ENCODE results near the gene TACO1. TPM values are rescaled to one million over a fixed set of nuclear protein-coding genes. Genes with fewer than 3 reads are reported as not detected.

TACO1 gene
- total and polyA plus RNA-seq, 10 of the 15 experiments (the other 5 are each of a cell fraction or from before 2014, with no cell fraction given), result 8.5 to 38.6 (median 27.0) TPM

- TF ChIP-seq CTCF (IDR thresholded peaks at IDR 0.05 in 2 of 3, conservative IDR thresholded peaks at IDR 0.05 in 1 of 3; ENCODE audit: control insufficient read depth in 2 of 3, extremely low read depth in 1 of 3, insufficient read depth in 1 of 3, low read depth in 3 of 3, low read length in 3 of 3), result no peak
- TF ChIP-seq IRF3 (IDR thresholded peaks at IDR 0.05), result no peak
- no peak for TF ChIP-seq ZNF207 (IDR thresholded peaks at IDR 0.05; ENCODE audit: borderline replicate concordance)
- TF ChIP-seq CBFB (IDR thresholded peaks at IDR 0.05; ENCODE audit: low read depth), result no peak
- no peak for TF ChIP-seq FOS (IDR thresholded peaks at IDR 0.05; ENCODE audit: borderline replicate concordance, extremely low read depth, insufficient read length)
Observed at GRCh38 chr17:63644846-63645245, 44.2 kb downstream of the TACO1 start (continued).

- in situ Hi-C loops (cut with MboI), result no loop called here
- peaks cover 2% of the 10 kb centered on the region; the same call in 1 of the 2 replicates for H3K79me2 ChIP-seq (ENCODE audit: control insufficient read depth, insufficient read depth, low read length)
Observed at GRCh38 chr17:63645775-63646487, 45.2 kb downstream of the TACO1 start.

More at GRCh38 chr17:63645775-63646487, 45.2 kb downstream of the TACO1 start:
- no peak for TF ChIP-seq IRF5 (IDR thresholded peaks at IDR 0.05; ENCODE audit: borderline replicate concordance)
- 88% methylated on average over 5 of the region's 5 CpGs for WGBS (ENCODE audit: insufficient coverage, insufficient replicate concordance, low lambda C conversion rate, missing lambda C conversion rate)
- Histone ChIP-seq H3K4me1 (ENCODE audit: control insufficient read depth, insufficient read depth, low read length) (peaks cover 26% of the 10 kb centered on the region), H4K20me1 (ENCODE audit: control insufficient read depth, insufficient read depth) (no peaks in the 10 kb centered on the region), H3K4me3 (no peak overlapping the region), H3K9ac (ENCODE audit: control insufficient read depth, insufficient read depth, low read length) (peak overlapping the region; percentile 43; the same call in 1 of the 2 replicates), H3K36me3 (ENCODE audit: control insufficient read depth in 2 of 2, insufficient read depth in 2 of 2, low read length in 1 of 2) (peaks cover 4 to 10% of the 10 kb centered on the region in 2 experiments; a peak in 3 of 4 replicates), H3K4me2 (ENCODE audit: control insufficient read depth, insufficient read depth) (peak overlapping the region; percentile 90), H3K27me3 (replicated peaks in 1 of 2; ENCODE audit: control insufficient read depth in 2 of 2, insufficient read depth in 2 of 2, low read length in 1 of 2) (no peaks in the 10 kb centered on the region), H3K9me3 (replicated peaks; ENCODE audit: control insufficient read depth, insufficient read depth, low read length) (no peaks in the 10 kb centered on the region), H3K27ac (ENCODE audit: control insufficient read depth, insufficient read depth) (peak overlapping the region; percentile 85), H2AFZ (ENCODE audit: control insufficient read depth, low read depth, low read length) (peak overlapping the region; percentile 35)
- SMC1A ChIA-PET (ENCODE audit: uncharacterized antibody, unreplicated experiment), result interaction anchor here (0.6 to 3.8 kb wide), 9 partner anchors 9 to 44 kb away, joined by 3 to 19 read pairs (median 4); no protein-coding TSS in a partner anchor
- CTCF ChIA-PET, result interaction anchor here (0.8 to 1.9 kb wide), 5 partner anchors 24 to 220 kb away, joined by 3 to 11 read pairs (median 4); partner anchors contain the start of gene MAP3K3
- ATAC-seq (peak; percentile 91), DNase-seq (ENCODE audit: low read depth, low spot score) (no peak), FAIRE-seq (peak; percentile 57)
- intact Hi-C loops (cut with micrococcal nuclease; ENCODE audit: unreplicated experiment), result loop anchor here (2.0 kb wide), 1 partner anchor 45 kb away; the partner anchor contains the start of gene TACO1
- RAD21 ChIA-PET (ENCODE audit: unreplicated experiment), result interaction anchor here (1.0 to 2.4 kb wide), 6 partner anchors 11 to 52 kb away, joined by 3 to 11 read pairs (median 8); partner anchors contain the start of gene MAP3K3
- BruUV-seq (replicated peaks), result no TSS peak
- POLR2A ChIA-PET, result interaction anchor here (0.5 to 2.1 kb wide), 10 partner anchors 9 to 374 kb away, joined by 3 to 7 read pairs (median 3); partner anchors contain the start of genes ICAM2 and MAP3K3
